NOMO-1 treated with DMSO at 0.1 percent for 48 hours (cell line): Measurements from ENCODE around the gene STRADA.
A peak's percentile ranks its signal among the peaks of the same experiment; 100 is the strongest.

Source experiments
- DNase-seq: peaks from one replicate; lab custom pipeline; 2025; ENCODE audit not compliant: unreplicated experiment; lab: John Stamatoyannopoulos, UW

STRADA gene

DNA sequence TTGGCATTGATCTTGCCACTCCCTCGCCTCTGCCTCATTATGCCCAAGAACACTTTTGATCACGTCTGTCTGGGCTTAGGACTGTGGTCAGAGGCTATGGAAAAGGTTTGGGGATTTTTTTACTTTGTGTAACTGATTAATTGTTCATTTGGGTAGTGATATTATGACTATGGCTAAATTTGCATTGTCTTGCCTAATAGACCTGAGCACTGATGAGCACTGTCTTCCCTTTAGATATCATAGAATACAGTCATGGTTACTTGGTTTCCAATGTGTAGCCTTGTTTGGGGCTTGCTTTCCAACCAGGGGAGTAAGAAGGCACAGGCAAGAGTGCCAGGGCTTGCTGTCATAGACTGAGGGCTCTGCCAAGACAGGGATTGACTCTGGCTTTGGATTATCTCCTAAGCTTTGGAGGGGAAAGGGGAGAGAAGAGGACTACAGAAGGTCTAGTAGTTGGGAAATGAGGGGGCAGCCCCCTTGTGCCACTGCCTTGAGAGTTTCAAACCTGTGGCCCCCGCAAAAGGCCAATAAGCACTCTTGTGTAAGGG, 55.4 kb downstream of the STRADA start:
- DNase-seq = no peak

GRCh38 chr17:63685578-63685977, 56.0 kb downstream of the STRADA start:
- no peak for DNase-seq

GRCh38 chr17:63685041-63685440, 56.6 kb downstream of the STRADA start:
- DNase-seq = no peak

DNA sequence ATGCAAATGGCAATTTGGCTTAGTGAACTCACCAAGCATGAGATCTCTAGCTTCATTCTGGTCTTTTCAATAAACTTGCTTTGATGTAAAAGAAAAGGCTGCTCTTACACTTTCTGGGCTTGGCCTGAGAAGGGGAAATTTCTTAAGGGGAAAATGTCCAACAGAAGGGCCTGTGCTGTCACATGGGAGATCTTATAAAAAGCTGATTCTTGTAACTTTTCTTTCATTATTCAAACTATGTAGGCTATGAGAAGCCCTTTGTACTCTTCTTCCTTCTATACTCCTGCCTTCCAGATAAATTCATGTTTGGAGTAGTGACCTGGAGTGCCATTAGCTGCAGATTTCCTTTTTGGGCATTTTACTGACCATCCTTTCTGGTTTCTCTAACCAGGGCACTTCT, 58.6 kb downstream of the STRADA start:
- no peak for DNase-seq

DNA sequence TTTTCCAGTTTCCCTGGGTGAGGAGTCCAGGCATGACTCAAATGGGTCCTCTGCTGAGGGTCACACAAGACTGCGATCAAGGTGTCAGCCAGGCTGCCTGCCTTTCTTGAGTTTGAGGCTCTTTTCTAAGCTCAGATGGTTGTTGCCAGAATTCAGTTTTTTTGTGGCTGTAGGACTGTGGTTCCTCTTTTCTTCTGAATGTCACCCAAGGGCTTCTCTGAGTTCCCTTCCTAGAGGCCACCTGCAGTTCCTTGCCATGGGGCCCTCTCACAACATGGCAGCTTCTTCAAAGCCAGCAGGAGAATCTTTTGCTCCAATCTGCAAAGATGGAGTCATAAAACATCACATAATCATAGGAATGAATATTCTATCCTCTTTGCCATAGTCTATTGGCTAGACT, 59.2 kb downstream of the STRADA start:
- DNase-seq = no peak

DNA sequence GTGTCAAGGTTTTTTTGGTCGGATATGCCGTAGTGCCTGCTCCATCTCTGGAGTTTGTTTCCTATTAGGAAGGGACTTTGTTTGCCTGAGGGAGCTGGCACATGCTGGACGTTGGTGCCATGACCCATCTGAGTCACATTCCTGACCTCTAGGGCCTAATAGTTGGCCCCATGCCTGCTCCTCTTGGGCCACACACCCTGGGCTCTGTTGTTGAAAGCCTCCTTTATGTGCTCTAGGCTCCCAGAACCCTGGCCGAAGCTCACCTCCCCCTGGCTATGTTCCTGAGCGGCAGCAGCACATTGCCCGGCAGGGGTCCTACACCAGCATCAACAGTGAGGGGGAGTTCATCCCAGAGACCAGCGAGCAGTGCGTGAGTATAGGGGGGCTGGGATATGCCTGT, 60.1 kb downstream of the STRADA start:
- DNase-seq = no peak

- no peak for DNase-seq
Observed at GRCh38 chr17:63680700-63681099, 60.9 kb downstream of the STRADA start.

- no peak for DNase-seq
Observed at GRCh38 chr17:63679214-63679613, 62.4 kb downstream of the STRADA start.

- no peak for DNase-seq
Observed at GRCh38 chr17:63676584-63676983, 65.0 kb downstream of the STRADA start.

DNA sequence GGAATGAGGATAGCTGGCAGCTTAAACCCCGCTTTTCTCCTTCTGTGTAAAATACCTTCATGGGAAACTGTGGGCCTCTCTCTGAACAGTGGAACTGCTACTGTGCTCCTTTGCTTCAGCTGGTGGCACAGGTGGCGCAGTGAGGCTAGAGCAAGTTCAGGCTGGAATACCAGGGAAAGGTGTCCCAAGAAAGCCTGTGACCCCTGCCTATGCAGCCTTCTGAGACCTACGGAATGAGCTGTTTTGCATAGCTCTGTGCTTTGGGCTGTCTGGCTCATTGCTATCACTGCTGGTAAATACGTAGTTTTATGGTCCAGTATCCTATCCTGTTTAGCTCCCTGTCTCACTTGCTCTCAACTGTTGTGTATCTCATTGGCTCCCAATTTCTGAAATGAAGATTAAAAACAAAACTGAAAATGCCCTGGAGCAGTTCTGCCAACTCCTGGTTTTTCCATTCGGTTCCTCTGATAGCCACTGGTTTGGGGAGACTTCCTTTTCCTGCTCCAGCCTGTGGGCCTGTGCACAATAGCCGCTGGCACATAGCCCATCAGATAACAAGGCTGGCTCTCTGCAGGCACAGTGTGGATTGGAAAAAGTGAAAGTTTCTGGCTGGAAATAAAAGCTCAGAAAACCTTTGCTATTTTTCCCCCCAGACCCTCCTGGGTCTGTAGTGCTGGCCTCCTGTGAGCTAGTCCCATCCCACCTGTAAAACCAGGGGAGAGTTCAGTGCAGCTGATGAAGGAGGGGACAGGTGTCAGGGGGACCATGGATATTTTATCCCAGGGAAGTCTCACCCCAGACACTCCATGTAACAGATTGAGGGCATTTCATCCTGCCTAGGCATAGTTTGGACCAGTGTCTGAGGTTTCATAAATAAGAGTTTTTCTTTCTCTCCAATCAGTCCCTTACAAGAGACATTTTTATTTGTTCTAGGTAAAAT, 65.7 kb downstream of the STRADA start:
- no peak for DNase-seq

GRCh38 chr17:63675231-63675606, 66.4 kb downstream of the STRADA start:
- no peak for DNase-seq

GRCh38 chr17:63672856-63673255, 68.7 kb downstream of the STRADA start:
- DNase-seq = no peak

DNA sequence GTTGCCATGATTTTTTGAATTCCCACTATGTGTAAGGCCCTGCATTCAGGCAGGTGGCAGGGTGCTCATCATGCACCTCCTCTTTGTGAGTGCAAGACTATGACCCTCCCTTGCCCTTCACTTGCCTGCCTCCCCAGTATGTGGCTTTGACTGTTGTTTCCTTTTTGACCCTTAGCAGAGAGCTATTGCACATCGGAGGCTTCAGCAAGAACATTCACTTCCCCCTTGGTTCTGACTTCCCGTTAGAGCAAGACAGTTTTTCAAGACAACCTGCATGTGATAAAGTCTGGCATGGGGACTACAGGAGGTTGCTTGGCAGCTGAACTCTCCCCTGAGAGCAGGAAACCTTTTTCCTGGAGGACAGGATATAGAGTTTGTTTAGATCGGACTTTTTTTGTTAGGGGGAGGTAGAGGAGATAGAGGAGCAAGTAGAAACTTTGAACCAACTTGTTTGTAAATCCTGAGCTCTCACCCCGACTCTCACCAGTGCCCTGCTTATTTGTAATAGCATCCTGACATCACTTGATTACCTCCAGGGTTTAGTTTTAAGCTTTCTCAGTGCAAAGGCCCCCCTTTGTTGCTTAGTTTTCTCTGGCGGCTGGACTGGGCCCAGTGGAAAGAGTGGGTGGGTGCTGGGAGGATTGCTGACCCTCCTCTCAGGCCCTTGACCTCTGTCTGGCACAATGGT, 75.9 kb downstream of the STRADA start:
- peak; percentile 95 for DNase-seq

DNA sequence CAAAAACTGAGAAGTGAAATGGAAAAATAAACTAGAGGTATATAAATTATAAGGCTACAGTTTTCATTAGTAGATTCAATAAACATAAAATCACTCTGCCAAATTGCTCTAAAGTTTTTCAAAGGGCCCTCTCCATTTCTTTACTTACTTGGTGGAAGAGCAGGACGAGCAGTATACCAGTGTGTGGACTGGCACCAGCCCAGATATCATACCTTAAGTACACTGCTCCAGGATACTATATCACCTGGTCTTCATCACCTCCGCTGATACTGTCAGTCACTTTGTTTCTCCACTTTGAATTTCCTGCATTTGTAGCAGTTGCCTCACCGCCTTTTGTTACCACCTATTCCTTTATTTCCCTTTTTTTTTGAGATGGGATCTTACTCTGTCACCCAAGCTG, 81.7 kb downstream of the STRADA start:
- no peak for DNase-seq

DNA sequence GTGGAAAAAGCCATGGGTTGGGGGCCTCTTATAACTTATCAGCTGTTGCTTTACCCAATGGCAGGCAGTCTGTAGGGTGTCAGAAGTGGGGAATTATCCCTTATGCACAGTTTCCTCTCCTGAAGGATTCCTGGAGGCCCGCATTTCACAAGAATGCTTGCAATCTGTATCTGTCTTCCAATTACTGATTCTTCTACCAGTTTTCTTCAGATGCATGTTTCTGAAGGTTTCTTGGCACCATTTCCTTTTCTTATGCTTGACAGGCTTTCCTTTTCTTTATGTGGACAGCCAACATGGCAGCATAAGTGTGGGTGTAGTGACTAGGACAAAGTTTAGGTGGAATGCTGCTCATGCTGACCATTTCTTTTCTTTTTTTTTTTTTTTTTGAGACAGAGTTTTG, 83.2 kb downstream of the STRADA start:
- DNase-seq = no peak

- DNase-seq = no peak
Observed at GRCh38 chr17:63657786-63658185, 83.8 kb downstream of the STRADA start.

DNA sequence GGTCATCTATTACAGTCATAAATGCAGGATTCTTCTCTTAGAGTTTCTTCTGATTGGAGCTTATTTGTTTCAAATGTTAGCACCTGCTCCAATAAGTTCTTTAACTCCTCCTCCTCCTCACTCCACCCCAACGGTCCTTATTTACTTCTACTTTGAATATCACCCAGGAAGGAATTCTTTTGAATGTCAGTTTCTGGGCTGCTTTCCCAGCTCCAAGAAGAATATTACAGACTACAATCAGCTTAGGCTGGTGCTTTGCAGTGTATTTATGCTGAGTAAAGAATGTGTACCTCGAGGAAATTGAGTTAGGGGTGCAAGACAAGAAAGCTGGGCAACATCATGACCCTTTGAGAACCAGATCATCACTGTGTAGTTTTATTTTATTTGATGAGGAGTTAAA, 88.5 kb downstream of the STRADA start:
- no peak for DNase-seq
